ENCODE measurements around the gene CBR1. TPM values are rescaled to one million over a fixed set of nuclear protein-coding genes. Genes with fewer than 3 reads are reported as not detected.

Gene CBR1
- total and polyA plus RNA-seq, 4 donors: 43.1 to 99.3 (median 77.9) TPM

GRCh38 chr21:36045993-36046392 is 23.8 kb upstream of the CBR1 start:
- 100% methylated on average over 1 of the region's 1 CpG for whole genome bisulfite sequencing (ENCODE audit: insufficient coverage)
- no peak overlapping the region for H3K27ac ChIP-seq (ENCODE audit: low read depth, low read length)

GRCh38 chr21:36047139-36047538 is 22.7 kb upstream of the CBR1 start:
- no peak overlapping the region for H3K4me3 ChIP-seq (ENCODE audit: low read depth, low read length)
- no peak overlapping the region for H3K27ac ChIP-seq (ENCODE audit: low read depth, low read length)
- H3K36me3 ChIP-seq (ENCODE audit: control insufficient read depth, insufficient read depth, low read length): peaks cover 51% of the 10 kb centered on the region
- DNase-seq (ENCODE audit: low read depth in 4 of 6, low spot score in 6 of 6): no peak
- WGBS (ENCODE audit: insufficient coverage): 81% methylated on average over 6 of the region's 7 CpGs
- H3K27me3 ChIP-seq (ENCODE audit: control insufficient read depth, insufficient read depth, low read length): no peaks in the 10 kb centered on the region
- H3K4me1 ChIP-seq (ENCODE audit: control insufficient read depth, insufficient read depth, low read length): no peaks in the 10 kb centered on the region
- H3K9me3 ChIP-seq (ENCODE audit: control insufficient read depth, insufficient read depth, low read length): no peaks in the 10 kb centered on the region

More at GRCh38 chr21:36045993-36046392, 23.8 kb upstream of the CBR1 start:
- no peak overlapping the region for H3K4me3 ChIP-seq (ENCODE audit: low read depth, low read length)
- peaks cover 55% of the 10 kb centered on the region for H3K36me3 ChIP-seq (ENCODE audit: control insufficient read depth, insufficient read depth, low read length)
- DNase-seq (ENCODE audit: low read depth in 4 of 6, low spot score in 6 of 6): no peak
- no peaks in the 10 kb centered on the region for H3K4me1 ChIP-seq (ENCODE audit: control insufficient read depth, insufficient read depth, low read length)
- no peaks in the 10 kb centered on the region for H3K27me3 ChIP-seq (ENCODE audit: control insufficient read depth, insufficient read depth, low read length)
- no peaks in the 10 kb centered on the region for H3K9me3 ChIP-seq (ENCODE audit: control insufficient read depth, insufficient read depth, low read length)

GRCh38 chr21:36048357-36048756 is 21.5 kb upstream of the CBR1 start:
- DNase-seq (ENCODE audit: low read depth in 4 of 6, low spot score in 6 of 6): no peak
- H3K9me3 ChIP-seq (ENCODE audit: control insufficient read depth, insufficient read depth, low read length): no peaks in the 10 kb centered on the region
- no peaks in the 10 kb centered on the region for H3K27me3 ChIP-seq (ENCODE audit: control insufficient read depth, insufficient read depth, low read length)
- H3K27ac ChIP-seq (ENCODE audit: low read depth, low read length): no peak overlapping the region
- no peaks in the 10 kb centered on the region for H3K4me1 ChIP-seq (ENCODE audit: control insufficient read depth, insufficient read depth, low read length)
- H3K36me3 ChIP-seq (ENCODE audit: control insufficient read depth, insufficient read depth, low read length): peaks cover 54% of the 10 kb centered on the region
- no peak overlapping the region for H3K4me3 ChIP-seq (ENCODE audit: low read depth, low read length)
- 97% methylated on average over 3 of the region's 7 CpGs for WGBS (ENCODE audit: insufficient coverage)

GRCh38 chr21:36052860-36053714 is 16.7 kb upstream of the CBR1 start:
- peaks cover 49% of the 10 kb centered on the region for H3K36me3 ChIP-seq (ENCODE audit: control insufficient read depth, insufficient read depth, low read length)
- 86% methylated on average over 2 of the region's 10 CpGs for WGBS (ENCODE audit: insufficient coverage)
- DNase-seq (ENCODE audit: low read depth in 4 of 6, low spot score in 6 of 6): no peak
- H3K4me3 ChIP-seq (ENCODE audit: low read depth, low read length): no peak overlapping the region
- H3K4me1 ChIP-seq (ENCODE audit: control insufficient read depth, insufficient read depth, low read length): peaks cover 2% of the 10 kb centered on the region
- no peak overlapping the region for H3K27ac ChIP-seq (ENCODE audit: low read depth, low read length)
- H3K27me3 ChIP-seq (ENCODE audit: control insufficient read depth, insufficient read depth, low read length): no peaks in the 10 kb centered on the region
- H3K9me3 ChIP-seq (ENCODE audit: control insufficient read depth, insufficient read depth, low read length): no peaks in the 10 kb centered on the region

GRCh38 chr21:36053715-36054062 is 16.1 kb upstream of the CBR1 start:
- Histone ChIP-seq H3K4me1 (ENCODE audit: control insufficient read depth, insufficient read depth, low read length) (peaks cover 7% of the 10 kb centered on the region), H3K27ac (ENCODE audit: low read depth, low read length) (no peak overlapping the region), H3K9me3 (ENCODE audit: control insufficient read depth, insufficient read depth, low read length) (no peaks in the 10 kb centered on the region), H3K4me3 (ENCODE audit: low read depth, low read length) (no peak overlapping the region), H3K27me3 (ENCODE audit: control insufficient read depth, insufficient read depth, low read length) (no peaks in the 10 kb centered on the region), H3K36me3 (ENCODE audit: control insufficient read depth, insufficient read depth, low read length) (peaks cover 44% of the 10 kb centered on the region)
- no peak for DNase-seq (ENCODE audit: low read depth in 4 of 6, low spot score in 6 of 6)
- 97% methylated on average over 3 of the region's 3 CpGs for WGBS (ENCODE audit: insufficient coverage)

GRCh38 chr21:36055551-36055950 is 14.3 kb upstream of the CBR1 start:
- Histone ChIP-seq H3K4me1 (ENCODE audit: control insufficient read depth, insufficient read depth, low read length) (peaks cover 18% of the 10 kb centered on the region), H3K9me3 (ENCODE audit: control insufficient read depth, insufficient read depth, low read length) (no peaks in the 10 kb centered on the region), H3K27me3 (ENCODE audit: control insufficient read depth, insufficient read depth, low read length) (no peaks in the 10 kb centered on the region), H3K4me3 (ENCODE audit: low read depth, low read length) (no peak overlapping the region), H3K27ac (ENCODE audit: low read depth, low read length) (no peak overlapping the region), H3K36me3 (ENCODE audit: control insufficient read depth, insufficient read depth, low read length) (peaks cover 40% of the 10 kb centered on the region)
- no peak for DNase-seq (ENCODE audit: low read depth in 4 of 6, low spot score in 6 of 6)
- 95% methylated on average over 2 of the region's 3 CpGs for WGBS (ENCODE audit: insufficient coverage)

GRCh38 chr21:36059823-36060158 is 10.0 kb upstream of the CBR1 start:
- Histone ChIP-seq H3K36me3 (ENCODE audit: control insufficient read depth, insufficient read depth, low read length) (peaks cover 15% of the 10 kb centered on the region), H3K9me3 (ENCODE audit: control insufficient read depth, insufficient read depth, low read length) (no peaks in the 10 kb centered on the region), H3K27me3 (ENCODE audit: control insufficient read depth, insufficient read depth, low read length) (no peaks in the 10 kb centered on the region), H3K27ac (ENCODE audit: low read depth, low read length) (peak overlapping the region; percentile 96), H3K4me1 (ENCODE audit: control insufficient read depth, insufficient read depth, low read length) (peaks cover 20% of the 10 kb centered on the region), H3K4me3 (ENCODE audit: low read depth, low read length) (peak overlapping the region; percentile 94)
- DNase-seq (ENCODE audit: low read depth in 4 of 6, low spot score in 6 of 6): no peak
- under 1% methylated on average over 34 of the region's 34 CpGs for WGBS (ENCODE audit: insufficient coverage)

GRCh38 chr21:36060159-36060921 is 9.5 kb upstream of the CBR1 start, which contains the start of gene SETD4:
Gene SETD4, minus strand, starts transcription at chr21:36060526. Its CDS starts 1,638 bp downstream, at chr21:36058888.
- DNase-seq (ENCODE audit: low read depth in 4 of 6, low spot score in 6 of 6): peak; percentile 85 to 99 (median 88)
- H3K27ac ChIP-seq (ENCODE audit: low read depth, low read length): peak within 1 kb of the TSS; percentile 96
- peaks cover 20% of the 10 kb centered on the region for H3K4me1 ChIP-seq (ENCODE audit: control insufficient read depth, insufficient read depth, low read length)
- peaks cover 13% of the 10 kb centered on the region for H3K36me3 ChIP-seq (ENCODE audit: control insufficient read depth, insufficient read depth, low read length)
- peak within 1 kb of the TSS; percentile 94 for H3K4me3 ChIP-seq (ENCODE audit: low read depth, low read length)
- 0% methylated on average over 57 of the region's 57 CpGs for WGBS (ENCODE audit: insufficient coverage)
- H3K27me3 ChIP-seq (ENCODE audit: control insufficient read depth, insufficient read depth, low read length): no peaks in the 10 kb centered on the region
- H3K9me3 ChIP-seq (ENCODE audit: control insufficient read depth, insufficient read depth, low read length): no peaks in the 10 kb centered on the region

- peaks cover 5% of the 10 kb centered on the region for H3K36me3 ChIP-seq (ENCODE audit: control insufficient read depth, insufficient read depth, low read length)
- no CpG with 5 or more reads among the region's 2 CpGs for WGBS (ENCODE audit: insufficient coverage)
- DNase-seq (ENCODE audit: low read depth in 4 of 6, low spot score in 6 of 6): no peak
- no peak overlapping the region for H3K27ac ChIP-seq (ENCODE audit: low read depth, low read length)
- H3K9me3 ChIP-seq (ENCODE audit: control insufficient read depth, insufficient read depth, low read length): no peaks in the 10 kb centered on the region
- H3K27me3 ChIP-seq (ENCODE audit: control insufficient read depth, insufficient read depth, low read length): no peaks in the 10 kb centered on the region
- no peak overlapping the region for H3K4me3 ChIP-seq (ENCODE audit: low read depth, low read length)
- peaks cover 20% of the 10 kb centered on the region for H3K4me1 ChIP-seq (ENCODE audit: control insufficient read depth, insufficient read depth, low read length)
Measured at GRCh38 chr21:36061445-36061844, 8.4 kb upstream of the CBR1 start.

All from spinal cord (tissue), 10 donors.